Left kidney (tissue), 2 donors: ENCODE data around the gene CNRIP1. TPM values are rescaled to one million over a fixed set of nuclear protein-coding genes. Genes with fewer than 3 reads are reported as not detected.

Experiments
- DNase-seq: peaks from one replicate; pipeline ENCODE4 v3.0.0-alpha.2; 2013
- polyA plus RNA-seq: library from polyadenylated mRNA; unstranded; fragments of 120-200 nt; gene quantifications from one replicate; pipeline ENCODE4 v1.2.1, GENCODE V29; 2013; ENCODE audit not compliant: insufficient read length

CNRIP1 gene
- polyA plus RNA-seq, 1 donor, result 21.5 TPM

DNA sequence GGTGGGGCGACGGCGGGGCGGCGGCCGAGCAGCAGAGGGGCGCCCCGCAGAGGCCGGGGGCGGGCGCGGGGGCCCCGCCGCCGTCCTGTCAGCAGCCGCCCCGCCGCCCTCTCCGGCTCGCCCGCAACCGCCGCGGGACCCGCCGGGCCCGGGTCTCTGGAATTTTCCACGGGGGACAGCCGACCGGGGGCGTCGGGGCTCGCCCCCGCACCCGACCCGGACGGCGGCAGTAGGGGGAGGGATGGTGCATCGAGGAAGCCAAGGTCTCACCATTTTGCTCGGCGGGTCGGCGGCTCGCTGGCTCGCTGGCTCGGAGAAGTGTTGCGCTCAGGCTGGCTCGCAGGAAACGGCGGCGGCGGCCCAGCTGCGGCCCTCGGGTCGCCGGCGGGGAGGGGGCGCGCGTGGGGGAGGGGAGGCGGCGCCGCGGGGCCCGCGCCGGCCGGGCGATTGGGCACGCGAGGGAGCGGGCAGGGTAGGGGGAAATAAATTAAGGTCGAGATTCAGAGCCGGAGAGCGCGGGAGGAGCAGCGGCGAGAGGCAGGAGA is 67.8 kb downstream of the CNRIP1 start:
- no peak for DNase-seq

DNA sequence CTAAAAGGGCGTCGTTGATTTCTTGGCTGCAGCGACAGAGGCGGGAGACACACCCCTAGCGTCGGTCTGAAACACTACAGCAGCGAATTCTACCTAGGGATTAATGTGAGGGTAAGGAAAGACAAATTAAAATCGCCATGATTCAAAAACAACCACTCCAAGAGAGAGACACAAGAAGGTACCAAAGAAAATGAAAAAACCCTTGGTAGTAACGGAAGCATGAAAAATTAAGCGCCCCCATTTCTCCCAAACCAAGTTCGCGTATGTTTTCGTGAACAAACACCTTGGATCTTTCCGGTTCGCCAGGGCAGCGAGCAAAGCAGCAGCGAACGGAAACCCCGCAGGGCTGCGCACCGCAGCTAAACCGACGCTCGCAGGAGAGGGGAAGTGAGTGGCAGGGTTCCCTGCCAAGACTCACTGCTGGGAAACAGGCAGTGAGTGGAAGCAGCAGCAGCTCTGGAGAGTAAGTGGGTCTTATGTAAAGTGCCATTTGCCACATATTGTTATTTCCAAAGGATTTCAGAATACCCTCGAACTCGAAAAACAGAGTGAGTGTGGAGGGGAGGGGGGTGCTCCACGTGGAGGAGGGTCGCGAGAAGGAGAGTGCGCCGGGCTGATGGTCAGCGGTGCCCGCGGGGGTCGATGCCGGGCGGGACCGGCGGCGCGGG is 68.4 kb downstream of the CNRIP1 start:
- peak; percentile 83 for DNase-seq

DNA sequence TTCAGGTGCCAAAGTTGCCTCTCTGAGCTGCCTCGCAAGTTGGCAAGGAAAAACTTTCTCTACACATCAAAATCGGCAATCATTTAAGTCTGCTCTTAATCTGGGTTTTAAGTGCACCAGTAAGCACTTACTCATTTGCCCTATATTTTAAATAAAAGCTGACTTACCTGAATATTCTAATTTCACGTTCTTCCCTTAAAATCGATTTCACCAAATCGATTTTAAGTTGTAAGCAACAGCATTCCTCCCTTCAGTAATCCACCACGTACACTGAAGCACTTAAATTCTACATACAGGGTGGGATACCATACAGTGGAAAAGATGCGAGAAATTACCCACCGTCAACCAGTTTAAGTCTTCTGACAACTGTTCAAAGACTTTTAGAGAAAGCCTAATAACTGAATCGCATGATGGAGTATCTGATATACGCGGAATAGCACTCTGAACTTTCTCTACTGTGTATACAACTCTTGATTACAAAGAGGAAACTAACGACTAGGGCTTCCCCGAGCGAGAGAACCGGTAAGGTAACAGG is 69.0 kb downstream of the CNRIP1 start:
- no peak for DNase-seq

- DNase-seq, result no peak
These were observed 69.6 kb downstream of the CNRIP1 start for GRCh38 chr2:68250196-68250595.

DNA sequence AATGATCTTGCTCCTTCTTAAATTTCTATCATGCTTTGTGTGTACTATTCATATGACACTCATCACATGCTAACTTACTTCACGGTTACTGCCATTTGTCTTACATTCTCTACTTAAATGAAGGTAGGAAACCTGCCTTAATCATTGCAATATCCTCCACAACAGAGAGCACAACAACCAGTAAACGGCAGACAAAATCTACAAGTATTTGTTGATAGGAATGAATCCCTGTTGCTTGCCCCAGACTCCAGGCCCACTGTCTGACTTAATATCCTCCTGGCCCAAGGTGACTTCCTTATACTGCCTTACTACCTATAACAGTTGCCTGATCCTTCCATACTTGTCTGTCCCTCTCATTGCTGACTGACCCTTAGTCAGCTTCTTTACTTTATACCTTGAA is 70.9 kb downstream of the CNRIP1 start:
- no peak for DNase-seq

DNA sequence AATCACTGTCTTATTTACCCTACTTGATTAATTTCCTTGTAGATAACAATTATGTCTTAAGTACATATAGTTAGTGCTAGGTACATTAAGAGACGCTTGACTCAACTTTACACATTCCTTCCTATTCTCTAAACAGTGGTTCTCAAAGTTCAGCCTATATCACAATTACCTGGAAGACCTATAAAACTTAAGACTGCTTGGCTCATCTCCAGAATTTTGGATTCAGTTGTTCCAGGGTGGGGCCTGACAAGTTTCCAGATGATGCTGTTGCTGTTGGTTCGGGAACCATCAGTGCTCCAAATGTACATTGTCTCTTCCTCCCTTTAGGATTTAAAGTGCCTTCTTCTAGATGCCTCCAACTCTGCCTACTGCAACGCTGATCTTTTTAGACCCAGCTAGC is 71.4 kb downstream of the CNRIP1 start:
- DNase-seq, result no peak

GRCh38 chr2:68246396-68246795 is 73.4 kb downstream of the CNRIP1 start:
- DNase-seq, result no peak

GRCh38 chr2:68245672-68246071 is 74.1 kb downstream of the CNRIP1 start:
- no peak for DNase-seq

DNA sequence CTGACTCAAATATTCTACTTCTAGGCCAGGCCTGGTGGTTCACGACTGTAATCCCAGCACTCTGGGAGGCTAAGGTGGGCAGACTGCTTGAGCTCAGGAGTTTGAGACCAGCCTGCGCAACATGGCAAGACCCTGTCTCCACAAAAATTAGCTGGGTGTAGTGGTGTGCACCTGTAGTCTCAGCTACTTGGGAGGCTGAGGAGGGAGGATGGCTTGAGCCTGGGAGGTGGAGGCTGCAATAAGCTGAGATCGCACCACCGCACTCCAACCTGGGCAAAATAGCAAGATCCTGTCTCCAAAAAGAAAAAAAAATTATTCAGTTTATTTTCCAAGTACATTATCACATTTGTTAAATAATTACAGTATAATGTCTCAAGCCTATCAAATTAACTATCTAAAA is 74.7 kb downstream of the CNRIP1 start:
- DNase-seq, result no peak

DNA sequence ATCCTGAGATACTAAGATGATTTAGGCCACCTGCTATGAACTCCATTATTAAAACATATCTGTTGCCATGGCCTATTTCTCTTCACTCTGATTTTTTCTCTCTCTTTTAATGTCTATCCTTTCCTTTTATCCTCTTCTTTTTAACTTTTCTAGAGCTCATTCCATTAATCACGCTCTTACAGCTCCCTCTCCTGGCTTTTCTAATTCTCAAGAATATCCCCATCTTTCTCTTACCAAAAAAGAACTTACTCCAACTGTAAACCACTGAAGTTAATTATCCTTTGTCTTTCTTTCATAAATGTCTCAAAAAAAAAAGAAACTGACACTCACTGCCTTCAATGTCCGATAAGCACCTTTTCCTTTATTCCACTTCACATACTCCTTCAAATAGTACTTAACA is 75.3 kb downstream of the CNRIP1 start:
- DNase-seq, result no peak

Other genes starting within 250 kb of the CNRIP1 start
- gene PNO1, start 162.1 kb downstream of the CNRIP1 start, polyA plus RNA-seq, result 17.0 TPM
- 71.5 TPM for gene PPP3R1, start 67.4 kb downstream of the CNRIP1 start, polyA plus RNA-seq
- gene PLEK, start 45.3 kb upstream of the CNRIP1 start, polyA plus RNA-seq, result 4.7 TPM
- gene FBXO48, start 147.3 kb upstream of the CNRIP1 start, polyA plus RNA-seq, result 2.3 TPM
- 4.8 TPM for gene APLF, start 147.6 kb upstream of the CNRIP1 start, polyA plus RNA-seq